ENCODE results near the gene ZNF620.

- TF ChIP-seq POLR2A (IDR thresholded peaks at IDR 0.05) = no peak
- TF ChIP-seq, protein P1, sequence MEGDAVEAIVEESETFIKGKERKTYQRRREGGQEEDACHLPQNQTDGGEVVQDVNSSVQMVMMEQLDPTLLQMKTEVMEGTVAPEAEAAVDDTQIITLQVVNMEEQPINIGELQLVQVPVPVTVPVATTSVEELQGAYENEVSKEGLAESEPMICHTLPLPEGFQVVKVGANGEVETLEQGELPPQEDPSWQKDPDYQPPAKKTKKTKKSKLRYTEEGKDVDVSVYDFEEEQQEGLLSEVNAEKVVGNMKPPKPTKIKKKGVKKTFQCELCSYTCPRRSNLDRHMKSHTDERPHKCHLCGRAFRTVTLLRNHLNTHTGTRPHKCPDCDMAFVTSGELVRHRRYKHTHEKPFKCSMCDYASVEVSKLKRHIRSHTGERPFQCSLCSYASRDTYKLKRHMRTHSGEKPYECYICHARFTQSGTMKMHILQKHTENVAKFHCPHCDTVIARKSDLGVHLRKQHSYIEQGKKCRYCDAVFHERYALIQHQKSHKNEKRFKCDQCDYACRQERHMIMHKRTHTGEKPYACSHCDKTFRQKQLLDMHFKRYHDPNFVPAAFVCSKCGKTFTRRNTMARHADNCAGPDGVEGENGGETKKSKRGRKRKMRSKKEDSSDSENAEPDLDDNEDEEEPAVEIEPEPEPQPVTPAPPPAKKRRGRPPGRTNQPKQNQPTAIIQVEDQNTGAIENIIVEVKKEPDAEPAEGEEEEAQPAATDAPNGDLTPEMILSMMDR (IDR thresholded peaks at IDR 0.05) = no peak
Measured at GRCh38 chr3:40470701-40471100, 35.1 kb upstream of the ZNF620 start.
